SK-N-SH (cell line): ENCODE results near the gene CELF2. TPM values are rescaled to one million over a fixed set of nuclear protein-coding genes. Genes with fewer than 3 reads are reported as not detected.

Experiments
- CTCF ChIA-PET: fragments of 300-600, 350-600 bp; formaldehyde crosslinking; extraction: SDS; loops from one replicate; lab custom pipeline; 2021; lab: Yijun Ruan, JAX
- POLR2A ChIA-PET: fragments of 350-600 bp; sonication (Branson Sonifier 250); formaldehyde crosslinking; extraction: SDS; loops from one replicate; lab custom pipeline; 2020; ENCODE audit warnings: antibody characterized with exemption, inconsistent platforms; lab: Yijun Ruan, JAX
- DNase-seq: peaks from one replicate; pipeline ENCODE4 v3.0.0; 2012
- H2AFZ ChIP-seq: fragments of 200-600 bp; sonication (generic); 2 replicates; pipeline ENCODE4 v1.8.1; 2016; ENCODE audit warnings: antibody characterized with exemption, mild to moderate bottlenecking, low read depth
- H3F3A ChIP-seq: fragments of 200-600 bp; sonication (generic); replicated peaks from 2 replicates; pipeline ENCODE3; 2016; ENCODE audit warnings: antibody characterized with exemption, mild to moderate bottlenecking; ENCODE audit not compliant: insufficient read depth
- H3K27ac ChIP-seq, 2 experiments: fragments of 200-500 bp in 1 of 2; fragments of 200-600 bp in 1 of 2; sonication (Bioruptor generic) in 1 of 2; sonication (generic), shearing (Covaris generic) in 1 of 2; 2 replicates each; pipeline versions ENCODE4 v1.5.1 to v1.6.1; 2014 to 2016; ENCODE audit warnings: low read depth in 2 of 2, inconsistent platforms in 1 of 2, low read length in 1 of 2, mild to moderate bottlenecking in 1 of 2, mixed read lengths in 1 of 2
- H3K27me3 ChIP-seq: fragments of 200-600 bp; sonication (generic), shearing (Covaris generic); 2 replicates; pipeline ENCODE4 v1.6.1; 2016; ENCODE audit warnings: mixed run types; ENCODE audit not compliant: insufficient read depth
- H3K36me3 ChIP-seq, 2 experiments: fragments of 200-500 bp in 1 of 2; fragments of 200-600 bp in 1 of 2; sonication (Bioruptor generic) in 1 of 2; sonication (generic) in 1 of 2; replicated peaks in 1 of 2; 2 replicates each; pipeline versions ENCODE3 to v1.5.1; 2014 to 2016; ENCODE audit warnings: low read length in 1 of 2, mild to moderate bottlenecking in 1 of 2; ENCODE audit not compliant: insufficient read depth in 2 of 2, control insufficient read depth in 1 of 2
- H3K4me1 ChIP-seq, 2 experiments: fragments of 200-500 bp in 1 of 2; fragments of 200-600 bp in 1 of 2; sonication (Bioruptor generic) in 1 of 2; sonication (generic), shearing (Covaris generic) in 1 of 2; 2 replicates each; pipeline versions ENCODE4 v1.5.1 to v1.6.1; 2014 to 2016; ENCODE audit warnings: low read depth in 1 of 2, low read length in 1 of 2, mixed run types in 1 of 2; ENCODE audit not compliant: insufficient read depth in 2 of 2, control insufficient read depth in 1 of 2
- H3K4me2 ChIP-seq: fragments of 200-600 bp; sonication (generic), shearing (Covaris generic); 2 replicates; pipeline ENCODE4 v1.6.1; 2017; ENCODE audit warnings: mixed run types
- H3K4me3 ChIP-seq, 2 experiments: fragments of 200-500 bp in 1 of 2; fragments of 200-600 bp in 1 of 2; sonication (Bioruptor generic) in 1 of 2; sonication (generic), shearing (Covaris generic) in 1 of 2; 2 replicates each; pipeline versions ENCODE4 v1.5.1 to v1.8.1; 2014 to 2016; ENCODE audit warnings: low read depth in 2 of 2, inconsistent platforms in 1 of 2, low read length in 1 of 2, mild to moderate bottlenecking in 1 of 2, mixed read lengths in 1 of 2, moderate library complexity in 1 of 2
- H3K79me2 ChIP-seq: fragments of 200-600 bp; sonication (generic); 2 replicates; pipeline ENCODE4 v1.8.1; 2017; ENCODE audit warnings: mild to moderate bottlenecking; ENCODE audit not compliant: insufficient read depth
- H3K9ac ChIP-seq: fragments of 200-600 bp; sonication (generic); 2 replicates; pipeline ENCODE4 v1.6.1; 2017; ENCODE audit warnings: mixed run types
- H3K9me2 ChIP-seq: fragments of 200-600 bp; sonication (generic); 2 replicates; pipeline ENCODE4 v1.6.1; 2017; ENCODE audit warnings: mixed run types
- H3K9me3 ChIP-seq: fragments of 200-600 bp; sonication (generic); 2 replicates; pipeline ENCODE4 v1.6.1; 2017; ENCODE audit warnings: mixed run types, mild to moderate bottlenecking, moderate library complexity
- H4K20me1 ChIP-seq: fragments of 200-600 bp; sonication (generic); 2 replicates; pipeline ENCODE4 v1.6.1; 2017; ENCODE audit warnings: mild to moderate bottlenecking, mixed run types; ENCODE audit not compliant: insufficient read depth
- EP300 ChIP-seq, 2 experiments: IDR thresholded peaks; 2 replicates each; pipeline versions ENCODE4 v1.4.0 to v1.6.1; 2012; ENCODE audit warnings: borderline replicate concordance in 1 of 2, low read depth in 1 of 2, low read length in 1 of 2
- EZH2phosphoT487 ChIP-seq: fragments of 200-600 bp; sonication (generic); IDR thresholded peaks from 2 replicates; pipeline ENCODE4 v1.6.1; 2017; ENCODE audit warnings: low read depth, mixed run types, mild to moderate bottlenecking, antibody characterized with exemption, moderate library complexity, borderline replicate concordance
- FOSL2 ChIP-seq: IDR thresholded peaks from 2 replicates; pipeline ENCODE4 v1.4.0; 2012; ENCODE audit warnings: low read depth, mild to moderate bottlenecking, moderate library complexity, borderline replicate concordance
- FOXJ3 ChIP-seq: sonication (generic); formaldehyde crosslinking; IDR thresholded peaks from 2 replicates; pipeline ENCODE4 v1.5.1; 2020; ENCODE audit warnings: mild to moderate bottlenecking, missing genetic modification reagents
- FOXM1 ChIP-seq: IDR thresholded peaks from 2 replicates; pipeline ENCODE4 v1.4.0; 2012; ENCODE audit warnings: low read depth, mild to moderate bottlenecking
- JUND ChIP-seq: IDR thresholded peaks from 2 replicates; pipeline ENCODE4 v1.4.0; 2012
- NFIC ChIP-seq: IDR thresholded peaks from 2 replicates; pipeline ENCODE4 v1.4.0; 2012; ENCODE audit warnings: borderline replicate concordance
- RCOR1 ChIP-seq: fragments of 150-350 bp; IDR thresholded peaks from 2 replicates; pipeline ENCODE4 v1.6.1; 2017; ENCODE audit warnings: antibody characterized with exemption, low read length
- REST ChIP-seq: IDR thresholded peaks from 2 replicates; pipeline ENCODE4 v1.6.1; 2012; ENCODE audit warnings: mild to moderate bottlenecking, low read depth, low read length, moderate library complexity
- RFX5 ChIP-seq: IDR thresholded peaks from 2 replicates; pipeline ENCODE4 v1.6.1; 2012; ENCODE audit warnings: mild to moderate bottlenecking, improper control_type of control experiment, low read length
- SIN3A ChIP-seq: IDR thresholded peaks from 2 replicates; pipeline ENCODE4 v1.6.1; 2012; ENCODE audit warnings: low read depth, mild to moderate bottlenecking, low read length, moderate library complexity, borderline replicate concordance
- SMC3 ChIP-seq: IDR thresholded peaks from 2 replicates; pipeline ENCODE4 v1.6.1; 2012; ENCODE audit warnings: low read depth, low read length, improper control_type of control experiment
- TAF1 ChIP-seq: IDR thresholded peaks from 2 replicates; pipeline ENCODE4 v1.6.1; 2012; ENCODE audit warnings: low read depth, mild to moderate bottlenecking, low read length, moderate library complexity, borderline replicate concordance
- TCF12 ChIP-seq: IDR thresholded peaks from 2 replicates; pipeline ENCODE4 v1.4.0; 2012
- USF2 ChIP-seq: fragments of 150-350 bp; IDR thresholded peaks from 2 replicates; pipeline ENCODE4 v1.6.1; 2017; ENCODE audit warnings: antibody characterized with exemption, low read length, low read depth, borderline replicate concordance
- YY1 ChIP-seq: IDR thresholded peaks from 2 replicates; pipeline ENCODE4 v1.4.0; 2012; ENCODE audit warnings: low read depth, mild to moderate bottlenecking
- WGBS: methylation state at CpG from one replicate; pipeline ENCODE4 v1.1.6; 2017; ENCODE audit warnings: low lambda C conversion rate; 5-methylcytosine and 5-hydroxymethylcytosine counted together
- polyA plus RNA-seq, 3 experiments: library from polyadenylated mRNA; depleted of rRNA; stranded (reverse); fragments of >200 nt; gene quantifications; 2 replicates each; pipeline ENCODE4 v1.2.3, GENCODE V29; 2012

The CELF2 gene
- polyA plus RNA-seq, 1 of the 3 experiments (the other 2 are of a cell fraction) = 0.03 TPM

GRCh38 chr10:11115337-11115736, 97.7 kb downstream of the CELF2 start:
- H3K27me3 ChIP-seq = no peaks in the 10 kb centered on the region
- ChIA-PET CTCF (interaction anchor here (0.9 kb wide), 1 partner anchor 9 kb away, joined by 3 read pairs; no protein-coding TSS in a partner anchor), POLR2A (no interaction called here)
- H3K4me3 ChIP-seq = no peak overlapping the region
- H3F3A ChIP-seq = no peaks in the 10 kb centered on the region
- H3K4me2 ChIP-seq = no peak overlapping the region
- no peak overlapping the region for H3K27ac ChIP-seq
- no peaks in the 10 kb centered on the region for H3K36me3 ChIP-seq
- no peaks in the 10 kb centered on the region for H3K79me2 ChIP-seq
- no peaks in the 10 kb centered on the region for H3K9me3 ChIP-seq
- no peaks in the 10 kb centered on the region for H3K9me2 ChIP-seq
- WGBS = 21% methylated on average over 3 of the region's 3 CpGs
- no peak overlapping the region for H3K9ac ChIP-seq
- no peaks in the 10 kb centered on the region for H4K20me1 ChIP-seq
- H3K4me1 ChIP-seq = no peaks in the 10 kb centered on the region
- no peak overlapping the region for H2AFZ ChIP-seq
- no peak for DNase-seq
- TF ChIP-seq EZH2phosphoT487 (no peak), EP300 (IDR thresholded peaks at IDR 0.05; ENCODE audit: borderline replicate concordance in 1 of 2, low read depth in 1 of 2, low read length in 1 of 2) (no peak), FOXM1 (no peak), SIN3A (no peak), RCOR1 (no peak), SMC3 (no peak), FOXJ3 (CRISPR knock-in tag) (no peak), USF2 (no peak), TCF12 (no peak), RFX5 (no peak), JUND (no peak), FOSL2 (no peak), NFIC (no peak), TAF1 (no peak), YY1 (no peak), REST (no peak)
